HG02981 (cell line): ENCODE measurements around the gene ACTA2.

Experiments
- ATAC-seq: cut with Tn5 transposase; IDR thresholded peaks from one replicate; pipeline ENCODE4 v1.9.1; 2021; ENCODE audit warnings: mild to moderate bottlenecking, moderate library complexity; ENCODE audit not compliant: unreplicated experiment

The ACTA2 gene

DNA sequence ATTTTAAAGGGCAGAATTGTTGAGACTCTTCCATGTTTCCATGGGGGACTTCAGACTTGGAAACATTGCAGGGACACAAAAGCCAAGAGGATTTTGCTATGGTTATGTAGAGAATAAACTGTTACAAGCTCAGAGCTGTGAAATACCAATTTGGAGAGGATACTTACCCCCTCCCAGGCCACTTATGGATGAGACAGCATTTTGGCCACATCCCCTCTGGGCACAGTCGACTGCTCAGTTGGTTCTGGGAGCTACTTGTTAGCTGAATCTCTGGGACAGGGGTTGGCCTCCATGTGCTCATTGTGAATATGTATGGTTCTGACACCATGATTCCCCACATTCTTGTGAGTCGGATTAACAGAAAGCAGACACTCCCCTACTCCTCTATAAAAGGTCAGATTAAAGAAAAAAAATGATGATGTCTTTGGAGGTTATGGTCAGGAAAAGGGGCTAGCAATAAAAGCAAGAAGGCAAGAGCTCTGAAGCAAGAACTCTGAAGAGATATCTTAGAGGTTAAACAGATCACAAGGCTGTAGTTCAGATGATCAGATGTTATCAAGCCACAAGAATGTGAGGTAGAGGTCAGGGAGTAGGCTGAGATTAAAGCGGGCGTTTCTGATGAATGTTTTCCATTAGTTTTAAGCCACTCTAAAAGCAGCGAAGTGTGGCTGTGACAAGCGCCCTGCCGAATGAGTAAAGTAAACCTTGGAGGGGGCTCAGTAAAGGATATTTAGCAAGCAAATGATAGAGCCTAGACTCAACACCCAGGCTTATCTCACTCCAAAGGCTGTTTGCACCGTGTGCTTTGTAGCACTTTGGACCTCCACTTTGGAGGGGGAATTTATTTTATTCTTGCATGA lies 55.3 kb downstream of the ACTA2 start:
- ATAC-seq = no peak

DNA sequence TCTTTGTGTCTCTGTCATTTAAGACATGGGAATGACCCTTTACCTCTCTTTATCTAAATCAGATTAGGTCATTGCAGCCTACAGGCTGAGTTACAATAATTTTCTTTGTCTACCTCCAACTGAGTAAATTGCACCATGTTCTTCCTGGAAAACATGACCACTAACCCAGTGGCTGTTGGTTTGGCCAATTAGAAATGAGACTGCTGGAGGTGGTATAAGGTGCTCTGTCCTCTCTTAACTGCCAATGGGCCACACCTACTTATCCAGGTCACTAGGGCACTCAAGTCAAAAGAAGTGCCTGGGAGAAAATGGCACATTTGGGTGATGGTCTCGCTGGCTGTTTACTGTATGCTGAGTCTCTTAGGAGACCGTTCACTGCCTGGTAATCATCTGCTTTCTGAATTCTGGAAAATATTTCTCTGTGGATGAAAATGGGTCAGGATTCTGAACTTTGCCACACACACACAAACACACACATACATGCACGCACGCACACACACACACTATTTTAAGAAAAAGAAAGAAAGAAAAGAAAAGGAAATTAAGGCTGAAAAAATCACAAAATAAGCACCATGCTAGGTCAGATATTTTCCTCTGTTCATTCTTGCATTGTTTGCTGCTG lies 56.1 kb downstream of the ACTA2 start:
- ATAC-seq = no peak

DNA sequence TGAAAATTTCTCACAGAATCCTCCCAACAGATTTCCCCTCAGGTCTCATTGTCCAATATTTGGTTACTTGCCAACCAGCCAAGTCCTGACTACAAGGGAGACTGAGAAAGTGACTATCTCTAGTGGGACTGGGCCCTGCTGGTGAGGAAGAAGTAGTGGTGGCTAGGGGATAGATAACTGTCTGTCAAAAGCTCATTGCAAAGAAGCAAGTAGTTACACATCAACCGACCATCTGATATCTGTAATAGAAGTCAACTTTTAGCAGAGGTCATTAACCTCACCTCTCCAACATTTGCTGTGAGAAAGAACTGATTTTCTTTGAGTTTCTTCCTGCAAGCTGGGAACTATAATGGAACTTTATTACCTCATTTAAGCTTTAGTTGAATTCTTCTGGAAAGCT lies 57.3 kb downstream of the ACTA2 start:
- no peak for ATAC-seq

DNA sequence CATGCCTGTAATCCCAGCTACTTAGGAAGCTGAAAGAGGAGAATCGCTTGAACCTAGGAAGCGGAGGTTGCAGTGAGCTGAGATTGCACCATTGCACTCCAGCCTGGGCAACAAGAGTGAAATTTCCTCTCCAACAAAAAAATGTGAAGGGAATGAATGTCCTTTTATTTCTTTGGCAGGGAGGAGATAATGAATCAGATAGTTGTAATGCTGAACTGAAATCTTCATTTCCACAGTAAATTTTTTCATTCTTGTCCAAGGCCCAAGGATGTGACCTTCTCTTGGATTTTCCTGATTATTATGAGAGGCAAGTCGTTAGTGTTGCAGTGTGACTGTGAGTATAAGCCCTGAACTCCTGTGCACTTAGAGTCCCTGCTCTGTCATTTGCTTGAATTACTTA lies 59.0 kb downstream of the ACTA2 start:
- no peak for ATAC-seq

DNA sequence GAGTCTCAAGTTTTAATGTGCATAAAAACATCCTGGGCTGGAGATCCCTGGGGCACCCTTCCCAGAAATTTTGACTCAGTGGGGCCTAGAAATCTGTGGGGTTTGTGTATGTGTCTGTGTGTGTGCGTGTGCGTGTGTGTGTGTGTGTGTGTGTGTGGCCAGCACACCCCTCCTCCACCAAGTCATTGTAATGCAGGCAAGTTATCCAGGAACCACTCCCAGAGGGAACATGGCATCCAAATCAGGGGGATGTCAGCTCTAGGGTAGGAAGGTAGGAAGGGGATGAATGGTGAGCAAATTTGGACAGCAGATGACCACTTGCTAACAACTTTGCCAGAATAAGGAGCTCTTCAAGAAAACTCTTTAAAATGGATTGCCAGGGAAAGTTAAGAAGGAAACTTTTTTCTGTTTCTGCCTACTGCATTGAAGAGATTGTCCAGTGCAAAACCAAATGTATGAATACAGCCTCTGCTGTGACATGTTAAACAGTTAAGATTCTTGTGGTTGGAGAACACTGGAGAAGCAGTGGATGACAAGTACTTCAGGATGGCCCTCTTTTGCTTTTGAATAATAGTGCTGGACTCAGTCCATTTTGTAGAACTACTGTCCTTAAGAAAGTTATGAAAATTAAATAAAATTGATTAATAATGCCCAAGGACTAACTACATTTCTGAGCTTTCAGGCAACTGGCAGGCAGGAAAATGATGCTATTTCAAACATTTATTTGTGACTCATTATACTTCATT lies 60.2 kb downstream of the ACTA2 start:
- no peak for ATAC-seq

DNA sequence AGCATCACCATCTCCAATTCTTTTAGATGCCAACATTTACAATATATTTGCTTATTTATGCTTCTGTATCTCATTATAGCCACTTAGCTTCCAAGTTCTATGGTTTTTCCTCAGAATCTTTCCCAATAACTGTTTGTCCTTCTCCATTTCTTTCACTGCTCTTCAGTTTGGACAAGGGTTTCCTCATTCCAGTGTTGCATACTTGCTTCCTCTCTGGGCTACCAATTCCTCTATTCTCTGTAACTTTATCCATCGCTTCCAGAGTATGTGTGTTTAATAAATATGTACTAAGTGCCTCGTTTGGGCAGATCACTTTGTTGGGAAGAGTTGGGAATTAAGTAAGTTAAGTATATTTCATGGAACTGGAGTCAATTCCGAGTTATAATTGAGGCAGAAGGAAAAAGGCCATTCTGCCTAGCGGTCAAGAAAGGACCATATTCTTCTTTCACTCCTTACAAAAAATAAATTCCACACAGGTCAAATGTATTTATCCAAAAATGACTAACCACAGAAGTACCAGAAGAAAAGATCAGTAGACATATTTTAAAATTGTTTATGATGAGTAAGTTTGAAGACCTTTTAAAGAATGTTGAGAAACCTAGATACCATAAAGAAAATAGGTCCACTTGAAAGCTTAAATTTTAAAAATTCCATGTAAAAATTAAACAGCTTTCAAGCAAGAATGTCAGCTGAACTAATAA lies 61.7 kb downstream of the ACTA2 start:
- no peak for ATAC-seq

DNA sequence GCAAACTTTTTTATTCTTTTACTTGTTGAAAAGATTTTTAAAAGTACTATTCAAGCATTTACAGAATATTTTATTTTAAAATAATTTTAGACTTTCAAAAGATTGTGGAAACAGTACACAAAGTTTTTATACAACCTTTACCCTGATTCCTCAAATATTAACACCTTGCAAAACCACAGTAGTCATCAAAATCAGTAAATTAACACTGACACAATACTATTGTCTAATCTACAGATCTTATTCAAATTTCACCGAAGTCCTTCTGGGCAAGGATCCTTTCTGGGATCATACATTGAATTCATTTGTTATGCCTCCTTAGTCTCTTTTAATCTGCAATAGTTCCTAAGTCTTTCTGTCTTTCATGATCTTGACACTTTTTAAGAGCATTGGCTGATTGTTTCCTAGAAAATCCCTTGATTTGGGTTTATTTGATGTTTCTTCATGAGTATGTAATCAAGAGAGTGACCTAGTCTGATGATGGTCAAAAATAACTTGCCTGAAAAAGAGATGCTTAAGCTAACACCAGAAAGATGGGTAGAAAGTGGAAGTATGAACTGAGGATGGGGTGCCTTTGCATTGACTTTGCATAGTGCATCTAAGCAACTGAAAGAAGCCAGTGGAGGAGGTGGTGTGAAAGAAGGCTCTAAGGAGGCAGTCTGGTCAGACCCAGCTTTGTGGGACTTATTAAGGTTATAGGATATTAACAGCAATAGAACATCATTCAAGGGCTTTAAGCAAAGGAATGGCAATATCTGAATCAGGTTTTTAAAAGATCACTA lies 62.8 kb downstream of the ACTA2 start:
- peak; percentile 57 for ATAC-seq

DNA sequence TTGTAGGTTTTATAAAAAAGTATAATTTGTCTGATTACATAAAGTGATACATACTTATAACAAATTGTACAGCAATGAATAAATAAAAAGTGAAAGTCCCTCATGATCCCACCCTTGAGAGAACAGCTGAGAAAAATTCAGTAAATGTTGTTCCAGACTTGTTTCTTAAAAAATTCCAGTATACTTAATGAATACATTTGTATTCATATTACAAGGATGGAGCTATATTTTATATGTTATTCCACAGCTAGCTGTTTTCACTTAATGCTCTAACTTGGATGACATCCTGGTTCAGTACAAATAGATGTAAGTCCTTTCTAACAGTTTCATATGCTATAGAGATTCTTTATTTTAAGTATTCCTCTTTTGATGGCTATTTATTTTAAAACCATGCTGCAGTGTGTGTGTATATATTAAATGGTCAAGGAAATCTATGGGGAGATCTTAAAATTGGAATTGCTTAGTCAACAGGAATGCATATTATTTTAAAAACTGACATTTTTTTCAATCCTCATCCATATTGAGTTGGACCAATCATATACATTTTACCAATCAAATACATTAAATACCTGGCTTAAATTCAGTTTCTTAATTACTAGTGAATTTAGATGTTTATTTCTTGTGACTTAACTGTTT lies 63.6 kb downstream of the ACTA2 start:
- ATAC-seq = no peak

DNA sequence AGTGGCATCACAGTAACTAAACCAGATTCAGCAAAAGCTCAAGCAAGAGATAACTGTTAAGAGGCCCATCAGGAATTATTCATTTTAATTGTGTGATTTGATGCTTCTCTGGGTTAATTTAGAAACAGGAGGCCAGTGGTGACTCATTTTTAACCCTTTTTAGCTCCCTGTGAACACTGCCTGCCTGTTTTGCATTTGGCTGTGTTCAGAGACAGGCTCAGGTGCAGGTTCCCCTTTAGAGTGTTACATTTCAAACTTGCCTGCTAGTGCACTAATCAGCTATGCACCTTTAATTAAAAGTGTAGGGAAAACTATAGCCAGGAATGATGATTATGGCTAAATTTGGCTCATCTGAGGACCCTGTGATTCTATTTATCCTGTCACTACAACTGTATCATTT lies 66.0 kb downstream of the ACTA2 start:
- ATAC-seq = peak; percentile 56
